HG02798 (cell line): ENCODE data around the gene RBFOX2.
"Not testable (repeated sequence)": the region's sequence is repeated elsewhere in the genome, so short reads cannot be mapped to it uniquely, and the experiment has no call there.

ENCODE experiments used
- ATAC-seq: cut with Tn5 transposase; IDR thresholded peaks from one replicate; pipeline ENCODE4 v1.9.1; 2021; ENCODE audit warnings: mild to moderate bottlenecking; ENCODE audit not compliant: unreplicated experiment, poor library complexity

Gene RBFOX2

DNA sequence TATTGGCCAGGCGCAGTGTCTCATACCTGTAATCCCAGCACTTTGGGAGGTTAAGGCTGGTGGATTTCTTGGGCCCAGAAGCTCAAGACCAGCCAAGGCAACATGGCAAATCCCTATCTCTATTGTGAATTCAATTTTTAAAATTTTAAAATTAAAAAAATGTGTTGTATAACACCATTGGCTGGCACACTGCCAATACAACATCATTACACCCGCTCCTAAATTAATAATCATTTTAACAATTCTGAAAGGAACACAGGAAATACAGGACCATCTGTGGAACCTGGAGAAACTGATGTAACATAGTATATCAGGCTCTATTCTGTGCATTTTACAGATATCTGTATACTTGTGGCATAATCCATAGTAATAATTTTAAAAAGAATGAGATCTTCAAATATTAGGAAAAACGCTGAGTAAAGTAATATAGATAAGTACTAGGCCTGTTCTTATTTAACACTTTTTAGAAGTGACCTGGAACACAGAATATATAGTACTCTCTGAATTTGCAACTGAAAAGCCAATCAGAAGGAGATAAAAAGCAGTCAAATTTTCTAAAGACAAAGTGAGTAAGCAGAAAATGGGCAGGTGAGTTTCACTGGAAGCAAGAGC, 186.6 kb downstream of the RBFOX2 start:
- no peak for ATAC-seq

GRCh38 chr22:35840302-35840739, 188.3 kb downstream of the RBFOX2 start:
- no peak for ATAC-seq

GRCh38 chr22:35839841-35840301, 188.8 kb downstream of the RBFOX2 start:
- ATAC-seq = no peak

- ATAC-seq = no peak
Observed at GRCh38 chr22:35838855-35839576, 189.6 kb downstream of the RBFOX2 start.

DNA sequence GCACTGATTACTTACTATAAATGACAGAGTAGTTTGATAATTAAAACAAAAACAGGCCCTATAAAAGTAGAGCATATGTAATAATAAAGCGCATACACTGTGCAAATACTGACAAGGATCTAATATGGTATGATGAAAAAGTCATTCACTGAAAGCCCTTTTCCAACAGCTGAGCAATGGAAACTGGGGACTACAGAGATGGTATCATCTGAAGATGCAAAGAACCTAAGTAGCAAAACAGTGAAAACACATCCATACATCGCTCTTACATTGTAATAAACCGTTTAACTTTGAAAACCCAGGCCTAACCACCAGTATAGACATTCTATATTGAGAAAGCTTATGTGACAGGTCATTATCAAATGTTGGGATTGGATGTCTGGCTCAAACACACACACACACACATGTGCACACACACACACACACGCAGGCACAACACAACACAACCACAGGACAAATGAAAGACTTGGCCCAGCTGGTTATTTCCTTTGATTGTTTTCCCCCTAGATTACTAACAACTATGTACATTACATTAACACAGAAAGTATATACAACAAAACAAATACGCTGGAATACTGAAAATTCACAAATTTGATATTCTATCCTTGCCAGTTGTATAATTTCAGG, 191.4 kb downstream of the RBFOX2 start:
- ATAC-seq = no peak

DNA sequence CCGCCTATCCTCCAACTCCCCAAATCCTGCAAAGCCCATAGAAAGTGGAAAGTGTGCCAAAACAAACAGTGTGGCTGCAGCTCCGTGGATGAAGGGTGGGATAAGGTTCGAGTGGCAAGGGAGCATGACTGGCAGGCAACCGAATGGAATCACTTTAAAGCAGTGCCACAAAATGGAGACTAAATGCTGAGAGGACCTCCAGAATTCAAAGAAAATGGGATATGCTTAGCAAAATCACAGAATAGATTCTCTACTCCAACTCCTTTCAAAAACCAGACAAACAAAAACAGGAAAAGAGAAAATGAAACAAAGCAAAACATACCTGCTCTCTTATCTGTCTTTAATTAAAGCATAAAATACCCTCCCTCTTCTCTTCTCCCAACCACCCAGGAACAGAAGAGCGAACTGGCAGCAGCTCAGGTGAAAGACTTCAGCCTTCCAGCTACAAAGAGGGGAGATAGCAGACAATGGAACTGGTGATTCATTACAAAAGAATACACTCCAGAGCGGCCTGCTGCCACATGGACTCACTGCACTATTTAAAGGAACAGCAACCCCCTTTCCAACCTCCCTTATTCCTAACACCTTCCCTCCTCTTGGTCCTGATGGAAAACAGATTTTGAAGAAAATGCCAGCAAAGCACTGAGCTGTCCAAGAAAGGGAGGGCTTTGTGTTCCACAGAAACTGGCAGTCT, 192.5 kb downstream of the RBFOX2 start:
- ATAC-seq = no peak

- ATAC-seq = no peak
Observed at GRCh38 chr22:35835267-35835997, 193.2 kb downstream of the RBFOX2 start.

DNA sequence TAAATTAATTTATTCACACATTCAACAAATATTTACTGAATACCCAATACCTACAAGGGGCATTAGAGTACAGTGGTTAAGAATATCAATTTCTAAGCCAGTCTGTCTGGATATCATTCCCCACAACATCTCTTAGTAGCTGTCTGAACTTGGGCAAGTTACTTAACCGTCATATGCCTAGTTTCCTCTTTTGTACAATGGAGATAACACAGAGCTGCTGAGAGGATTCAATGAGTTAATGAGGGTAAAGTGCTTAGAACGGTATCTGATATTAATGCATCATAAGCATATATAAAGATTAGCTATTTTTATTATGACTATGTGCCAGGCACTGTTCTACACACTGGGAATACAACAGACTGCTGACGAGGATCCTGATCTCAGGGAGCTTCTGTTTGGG, 194.6 kb downstream of the RBFOX2 start:
- no peak for ATAC-seq

DNA sequence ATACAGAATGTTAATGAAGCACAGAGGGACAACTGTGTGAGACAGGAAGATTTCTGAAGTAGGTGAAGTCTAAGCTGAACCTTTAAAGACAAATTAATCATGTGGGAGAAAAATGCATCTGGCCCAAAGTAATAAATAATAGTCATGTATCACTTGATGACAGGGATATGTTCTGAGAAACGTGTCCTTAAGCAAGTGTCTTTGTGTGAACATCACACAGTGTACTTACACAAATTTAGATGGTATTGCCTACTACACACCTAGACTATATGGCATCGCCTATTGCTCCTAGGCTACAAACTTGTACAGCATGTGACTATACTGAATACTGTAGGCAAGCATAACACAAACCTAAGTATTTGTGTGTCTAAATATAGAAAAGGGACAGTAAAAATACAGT, 198.3 kb downstream of the RBFOX2 start:
- no peak for ATAC-seq

DNA sequence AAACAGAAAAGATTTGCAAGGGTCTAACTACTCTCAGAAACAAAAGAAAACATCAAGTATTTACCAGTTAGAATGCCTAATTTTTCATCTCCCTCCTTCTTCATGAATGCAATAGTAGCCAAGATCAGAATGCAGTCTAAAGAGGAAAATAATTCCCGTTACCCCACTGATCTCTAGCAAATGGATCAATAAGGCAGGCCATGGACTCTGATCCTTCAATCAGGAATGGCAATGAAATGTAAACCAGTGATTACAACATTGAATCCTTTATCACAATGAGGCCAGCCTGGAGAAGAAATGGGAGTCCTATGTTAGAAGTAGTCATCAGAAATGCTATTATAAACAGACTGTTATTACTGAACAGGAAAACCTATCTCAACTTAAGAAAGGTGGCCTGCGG, 204.4 kb downstream of the RBFOX2 start:
- ATAC-seq = no peak

GRCh38 chr22:35821654-35822053, 207.0 kb downstream of the RBFOX2 start:
- no peak for ATAC-seq

DNA sequence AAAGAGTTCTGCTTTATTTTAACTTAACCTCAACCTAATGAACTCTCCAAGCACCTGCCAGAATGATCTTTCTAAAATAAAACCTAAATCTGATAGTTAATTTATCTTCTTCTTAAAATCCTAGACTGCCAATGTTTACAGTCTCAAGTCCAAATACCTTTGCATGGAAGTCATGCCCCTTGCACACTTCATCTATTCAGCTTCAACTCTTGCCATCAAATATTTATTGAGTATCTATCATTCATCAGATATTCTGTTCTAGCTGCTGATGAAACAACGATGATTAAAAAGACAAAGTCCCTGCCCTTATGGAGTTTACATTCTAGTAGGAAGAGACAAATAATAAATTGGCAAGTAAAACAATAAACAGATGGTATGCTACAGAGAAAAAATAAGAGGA, 209.2 kb downstream of the RBFOX2 start:
- no peak for ATAC-seq

- ATAC-seq = no peak
Observed at GRCh38 chr22:35818897-35819296, 209.7 kb downstream of the RBFOX2 start.

DNA sequence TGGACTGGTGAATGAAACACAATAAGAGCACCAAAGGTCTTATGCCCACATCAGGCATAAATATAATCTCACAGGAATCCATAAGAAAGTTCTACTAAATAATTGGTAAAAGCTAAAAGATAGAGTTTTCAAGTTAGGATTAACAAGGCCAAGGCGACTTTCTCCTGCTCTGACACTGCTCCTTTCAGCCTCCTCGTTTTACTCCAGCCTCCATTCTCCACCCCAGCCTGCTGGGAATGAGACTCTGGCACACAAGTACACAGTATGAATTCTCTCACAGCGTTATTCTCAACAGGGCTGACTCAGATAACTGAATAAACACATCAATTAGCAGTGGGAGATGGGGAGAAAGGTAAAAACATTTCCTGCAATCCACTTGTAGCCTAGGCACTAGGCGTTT, 216.0 kb downstream of the RBFOX2 start:
- no peak for ATAC-seq

GRCh38 chr22:35811670-35812069, 217.0 kb downstream of the RBFOX2 start:
- no peak for ATAC-seq

DNA sequence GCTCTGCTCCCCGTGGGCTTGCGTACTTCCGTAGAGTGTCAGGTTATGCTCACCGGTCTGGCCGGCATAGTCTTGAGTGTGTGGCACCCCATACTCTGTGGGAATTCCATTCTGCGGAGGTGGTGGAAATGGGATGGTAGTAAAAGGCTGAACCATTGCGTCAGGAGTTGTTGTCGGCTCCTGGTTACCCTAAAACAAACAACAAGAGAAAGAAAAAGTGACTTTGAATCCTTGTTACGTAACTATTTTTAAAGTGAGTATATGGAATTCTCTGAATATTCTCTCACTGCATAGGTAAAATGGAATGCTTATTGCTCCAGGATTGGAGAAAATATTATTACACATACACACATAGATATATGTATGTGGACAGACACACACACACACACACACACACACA, 218.8 kb downstream of the RBFOX2 start:
- no peak for ATAC-seq

DNA sequence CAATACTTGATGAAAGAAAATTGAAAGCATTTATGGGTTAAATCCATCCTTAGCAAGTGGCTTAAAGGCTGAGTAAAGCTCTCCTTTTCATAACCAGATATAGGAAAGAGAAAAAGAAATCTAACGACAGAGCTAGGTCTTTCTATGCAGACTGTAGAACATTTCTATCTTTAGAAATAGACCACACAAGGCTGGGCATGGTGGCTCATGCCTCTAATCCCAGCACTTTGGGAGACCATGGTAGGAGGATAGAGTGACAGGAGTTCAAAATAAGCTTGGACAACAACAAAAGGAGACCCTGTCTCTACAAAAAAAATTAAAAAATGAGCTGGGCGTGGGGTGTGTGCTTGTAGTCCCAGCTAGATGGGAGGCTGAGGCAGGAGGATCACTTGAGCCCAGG, 220.2 kb downstream of the RBFOX2 start:
- no peak for ATAC-seq

- ATAC-seq = not testable (repeated sequence)
Observed at GRCh38 chr22:35806668-35807067, 222.0 kb downstream of the RBFOX2 start.

DNA sequence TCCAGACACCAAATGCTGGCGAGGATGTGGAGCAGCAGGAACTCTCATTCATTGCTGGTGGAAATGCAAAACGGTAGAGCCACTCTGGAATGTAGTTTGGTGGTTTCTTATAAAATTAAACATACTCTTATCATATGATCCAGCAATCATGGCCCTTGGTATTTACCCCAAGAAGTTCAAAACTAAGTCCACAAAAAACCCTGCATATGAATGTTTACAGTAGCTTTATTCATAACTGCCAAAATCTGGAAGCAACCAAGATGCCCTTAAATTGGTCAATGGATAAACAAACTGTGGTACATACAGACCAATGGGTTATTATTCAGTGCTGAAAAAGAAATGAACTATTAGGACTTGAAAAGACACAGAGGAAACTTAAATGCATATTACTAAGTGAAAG, 223.2 kb downstream of the RBFOX2 start:
- ATAC-seq = no peak

GRCh38 chr22:35804421-35804820, 224.2 kb downstream of the RBFOX2 start:
- ATAC-seq = no peak
